HCT116 (cell line): ENCODE measurements around the gene PROCA1. TPM values are rescaled to one million over a fixed set of nuclear protein-coding genes. Genes with fewer than 3 reads are reported as not detected.
A peak's percentile ranks its signal among the peaks of the same experiment; 100 is the strongest.

Source experiments
- ATAC-seq: fragments of 200-7000 bp; cut with Tn5 transposase; 2 replicates; pipeline ENCODE4 v1.9.1; 2020; ENCODE audit warnings: mild to moderate bottlenecking, moderate library complexity
- BruUV-seq: library from RNA; stranded (reverse); fragments of 400-500 nt; replicated peaks from 2 replicates; lab custom pipeline; 2021; lab: Mats Ljungman, UMichigan
- CTCF ChIA-PET: fragments of 300-600 bp; sonication (Branson Sonifier 250); formaldehyde crosslinking; loops from one replicate; lab custom pipeline; 2021; ENCODE audit warnings: antibody characterized with exemption; lab: Charles Lee
- POLR2A ChIA-PET: fragments of 300-600, 350-600 bp; sonication (Branson Sonifier 250); formaldehyde crosslinking; loops from one replicate; lab custom pipeline; 2021; ENCODE audit warnings: antibody characterized with exemption; lab: Charles Lee
- RAD21 ChIA-PET, 2 experiments: fragments of 300-600 bp; sonication (Branson Sonifier 250); formaldehyde crosslinking; loops; one replicate each; lab custom pipeline; 2023; ENCODE audit warnings: low total read pairs in 2 of 2; ENCODE audit not compliant: uncharacterized antibody in 2 of 2, unreplicated experiment in 2 of 2, low non-redundant PET in 1 of 2; lab: Charles Lee
- DNase-seq: peaks from one replicate; pipeline ENCODE4 v3.0.0-alpha.2; 2010; ENCODE audit warnings: low read depth, low spot score
- H2AFZ ChIP-seq: fragments of 200-600 bp; shearing (Covaris generic), sonication (generic); 2 replicates; pipeline ENCODE4 v1.6.1; 2017; ENCODE audit warnings: low read depth, mixed run types, mixed read lengths, antibody characterized with exemption, low read length; ENCODE audit not compliant: poor library complexity, severe bottlenecking
- H3K27ac ChIP-seq: 2 replicates; pipeline ENCODE4 v1.5.1; 2012; ENCODE audit warnings: low read depth, low read length
- H3K27me3 ChIP-seq: fragments of 200-600 bp; sonication (generic); 2 replicates; pipeline ENCODE4 v1.6.1; 2016; ENCODE audit warnings: mixed run types, low read length, mixed read lengths; ENCODE audit not compliant: insufficient read depth
- H3K36me3 ChIP-seq, 2 experiments: fragments of 200-500 bp in 1 of 2; fragments of 200-600 bp in 1 of 2; sonication (Bioruptor generic) in 1 of 2; sonication (generic) in 1 of 2; 2 replicates each; pipeline versions ENCODE4 v1.5.1 to v1.6.1; 2014 to 2016; ENCODE audit warnings: low read length in 2 of 2, inconsistent platforms in 1 of 2, mixed read lengths in 1 of 2, mixed run types in 1 of 2; ENCODE audit not compliant: insufficient read depth in 2 of 2, control insufficient read depth in 1 of 2
- H3K4me1 ChIP-seq, 2 experiments: fragments of 200-600 bp in 1 of 2; sonication (generic) in 1 of 2; 2 replicates each; pipeline versions ENCODE4 v1.5.1 to v1.6.1; 2012 to 2017; ENCODE audit warnings: low read length in 2 of 2, inconsistent platforms in 1 of 2, mild to moderate bottlenecking in 1 of 2, mixed read lengths in 1 of 2, mixed run types in 1 of 2, moderate library complexity in 1 of 2; ENCODE audit not compliant: insufficient read depth in 2 of 2, control insufficient read depth in 1 of 2
- H3K4me2 ChIP-seq: fragments of 200-600 bp; sonication (generic); 2 replicates; pipeline ENCODE4 v1.6.1; 2017; ENCODE audit warnings: mixed run types, low read length, mixed read lengths
- H3K4me3 ChIP-seq, 2 experiments: fragments of 200-600 bp in 1 of 2; sonication (generic) in 1 of 2; replicated peaks in 1 of 2; 2 replicates each; pipeline ENCODE4 v1.5.1; 2011 to 2016; ENCODE audit warnings: low read length in 2 of 2, control low read depth in 1 of 2, low read depth in 1 of 2, mild to moderate bottlenecking in 1 of 2, mixed read lengths in 1 of 2, mixed run types in 1 of 2
- H3K79me2 ChIP-seq: fragments of 200-600 bp; sonication (generic); 2 replicates; pipeline ENCODE4 v1.6.1; 2017; ENCODE audit warnings: mild to moderate bottlenecking, mixed run types, low read length, moderate library complexity, mixed read lengths; ENCODE audit not compliant: insufficient read depth
- H3K9ac ChIP-seq: fragments of 200-600 bp; sonication (generic); 2 replicates; pipeline ENCODE4 v1.6.1; 2016; ENCODE audit warnings: low read length, mixed read lengths
- H3K9me2 ChIP-seq: fragments of 200-600 bp; sonication (generic), shearing (Covaris generic); 2 replicates; pipeline ENCODE4 v1.6.1; 2017; ENCODE audit warnings: mixed run types, mild to moderate bottlenecking, moderate library complexity; ENCODE audit not compliant: insufficient read depth
- H3K9me3 ChIP-seq, 2 experiments: fragments of 200-500 bp in 1 of 2; fragments of 200-600 bp in 1 of 2; sonication (Bioruptor generic) in 1 of 2; sonication (generic) in 1 of 2; 2 replicates each; pipeline ENCODE4 v1.6.1; 2014 to 2017; ENCODE audit warnings: low read length in 2 of 2, mixed read lengths in 2 of 2, inconsistent platforms in 1 of 2, low read depth in 1 of 2, mild to moderate bottlenecking in 1 of 2, mixed run types in 1 of 2, moderate library complexity in 1 of 2; ENCODE audit not compliant: control insufficient read depth in 1 of 2, insufficient read depth in 1 of 2
- H4K20me1 ChIP-seq: fragments of 200-600 bp; sonication (generic), shearing (Covaris generic); 2 replicates; pipeline ENCODE4 v1.6.1; 2017; ENCODE audit warnings: mixed run types, mild to moderate bottlenecking, moderate library complexity; ENCODE audit not compliant: insufficient read depth
- CEBPB ChIP-seq: IDR thresholded peaks from 2 replicates; pipeline ENCODE4 v1.6.1; 2012; ENCODE audit warnings: low read depth
- CTCF ChIP-seq, 3 experiments: fragments of 200-600 bp in 1 of 3; sonication (generic) in 1 of 3; IDR thresholded peaks in 2 of 3; conservative IDR thresholded peaks in 1 of 3; 2 replicates each; pipeline ENCODE4 v1.5.1; 2012 to 2017; ENCODE audit warnings: low read depth in 2 of 3, low read length in 2 of 3, antibody characterized with exemption in 1 of 3, borderline replicate concordance in 1 of 3, control low read depth in 1 of 3, mild to moderate bottlenecking in 1 of 3, mixed read lengths in 1 of 3, mixed run types in 1 of 3, moderate library complexity in 1 of 3; ENCODE audit not compliant: insufficient read depth in 1 of 3
- EGR1 ChIP-seq: IDR thresholded peaks from 2 replicates; pipeline ENCODE4 v1.6.1; 2012; ENCODE audit warnings: low read depth
- ELF1 ChIP-seq: IDR thresholded peaks from 2 replicates; pipeline ENCODE4 v1.6.1; 2012; ENCODE audit warnings: low read depth, borderline replicate concordance
- EZH2phosphoT487 ChIP-seq: fragments of 200-600 bp; IDR thresholded peaks from 2 replicates; pipeline ENCODE4 v1.6.1; 2018; ENCODE audit warnings: antibody characterized with exemption, borderline replicate concordance
- MAX ChIP-seq: IDR thresholded peaks from 2 replicates; pipeline ENCODE4 v1.6.1; 2012
- POLR2A ChIP-seq: IDR thresholded peaks from 2 replicates; pipeline ENCODE4 v1.7.0; 2011; ENCODE audit warnings: borderline replicate concordance; ENCODE audit not compliant: insufficient read depth, insufficient read length; ENCODE audit errors: extremely low read depth
- POLR2AphosphoS5 ChIP-seq: IDR thresholded peaks from 2 replicates; pipeline ENCODE4 v1.6.1; 2011; ENCODE audit warnings: mild to moderate bottlenecking, low read depth, low read length, moderate library complexity
- RAD21 ChIP-seq: IDR thresholded peaks from 2 replicates; pipeline ENCODE4 v1.6.1; 2012; ENCODE audit warnings: low read depth, mild to moderate bottlenecking
- REST ChIP-seq: IDR thresholded peaks from 2 replicates; pipeline ENCODE4 v1.6.1; 2012; ENCODE audit warnings: low read depth
- SIN3A ChIP-seq: IDR thresholded peaks from 2 replicates; pipeline ENCODE4 v1.6.1; 2012; ENCODE audit warnings: low read depth
- intact Hi-C: fragments of 100-400 bp; cut with micrococcal nuclease; formaldehyde crosslinking; loops from 2 replicates; pipeline ENCODE4 v1.10.0; 2022
- total RNA-seq: library from RNA; stranded (reverse); gene quantifications from one replicate; pipeline ENCODE4 v1.2.1, GENCODE V29; 2021; ENCODE audit not compliant: unreplicated experiment

The PROCA1 gene
- total RNA-seq, 1 experiment from 2014 or later, result 0.96 TPM

GRCh38 chr17:28728364-28729200 is 16.9 kb upstream of the PROCA1 start, which contains the start of gene NEK8 (continued):
- no peak; the same call in 1 of the 2 replicates for TF ChIP-seq ELF1

GRCh38 chr17:28726627-28727491 is 15.2 kb upstream of the PROCA1 start:
- H3K4me1 ChIP-seq, result peaks cover 36 to 75% of the 10 kb centered on the region in 2 experiments
- BruUV-seq, result no TSS peak
- peak; percentile 89 for DNase-seq
- H3K27me3 ChIP-seq, result no peaks in the 10 kb centered on the region
- POLR2A ChIA-PET, result interaction anchor here (0.7 to 5.4 kb wide), 17 partner anchors 14 to 449 kb away, joined by 3 to 149 read pairs (median 4); partner anchors contain the start of genes FLOT2, PHF12, PROCA1 and TRAF4
- H3K4me2 ChIP-seq, result peak overlapping the region; percentile 99
- intact Hi-C loops, result loop anchor here (1.0 to 5.0 kb wide), 8 partner anchors 16 to 385 kb away; partner anchors contain the start of gene DHRS13
- H3K9me2 ChIP-seq, result no peaks in the 10 kb centered on the region
- peak; percentile 46 for ATAC-seq
- peak; percentile 36; the same call in 1 of the 2 replicates for TF ChIP-seq SIN3A
- TF ChIP-seq REST, result no peak
- TF ChIP-seq CTCF (IDR thresholded peaks at IDR 0.05 in 2 of 3, conservative IDR thresholded peaks at IDR 0.05 in 1 of 3; ENCODE audit: borderline replicate concordance in 1 of 3, insufficient read depth in 1 of 3, low read depth in 2 of 3, low read length in 2 of 3), result peak; percentile 99
- no peak for TF ChIP-seq EZH2phosphoT487
- TF ChIP-seq CEBPB, result no peak
- peak; percentile 18 for TF ChIP-seq POLR2A
- TF ChIP-seq EGR1, result peak; percentile 83
- TF ChIP-seq MAX, result peak; percentile 69; the same call in 1 of the 2 replicates
- peak; percentile 62 for TF ChIP-seq POLR2AphosphoS5
- peak; percentile 100 for TF ChIP-seq RAD21
- CTCF ChIA-PET, result interaction anchor here (0.6 to 5.2 kb wide), 31 partner anchors 16 to 426 kb away, joined by 3 to 207 read pairs (median 6); partner anchors contain the start of genes DHRS13, FLOT2, PHF12 and TRAF4
- H3K9ac ChIP-seq, result peak overlapping the region; percentile 90
- no peak overlapping the region for H2AFZ ChIP-seq
- H3K79me2 ChIP-seq, result peaks cover 28% of the 10 kb centered on the region
- H3K4me3 ChIP-seq, result peak overlapping the region; percentile 59 to 71
- H3K36me3 ChIP-seq, result peaks cover 14 to 26% of the 10 kb centered on the region in 2 experiments; a peak in 3 of 4 replicates
- peaks cover 15% of the 10 kb centered on the region; the same call in 1 of the 2 replicates for H4K20me1 ChIP-seq
- peak overlapping the region; percentile 89 for H3K27ac ChIP-seq
- RAD21 ChIA-PET, result interaction anchor here (0.6 to 3.3 kb wide), 29 partner anchors 9 to 391 kb away, joined by 3 to 28 read pairs (median 4); partner anchors contain the start of genes PHF12 (in 2 of the 2), DHRS13 (in 1 of the 2), FLOT2 (in 1 of the 2) and TRAF4 (in 1 of the 2)
- H3K9me3 ChIP-seq, result no peaks in the 10 kb centered on the region
